DND-41 (cell line): Measurements from ENCODE around the gene VPS37C.

Source experiments
- ATAC-seq: fragments of 200-7000 bp; cut with Tn5 transposase; 3 replicates; pipeline ENCODE4 v1.9.1; 2021; ENCODE audit warnings: low read depth; ENCODE audit not compliant: insufficient read depth
- DNase-seq: peaks from one replicate; pipeline ENCODE4 v3.0.0-alpha.2; 2020
- H2AFZ ChIP-seq: 2 replicates; pipeline ENCODE4 v1.6.0; 2012; ENCODE audit warnings: low read depth, low read length
- H3K27ac ChIP-seq: 2 replicates; pipeline ENCODE4 v1.5.1; 2012; ENCODE audit warnings: low read length, inconsistent platforms
- H3K27me3 ChIP-seq: fragments of 200-600 bp; sonication (generic); 2 replicates; pipeline ENCODE4 v1.6.0; 2012; ENCODE audit warnings: low read length, mild to moderate bottlenecking, inconsistent platforms; ENCODE audit not compliant: insufficient read depth, poor library complexity
- H3K36me3 ChIP-seq: 2 replicates; pipeline ENCODE4 v1.5.1; 2012; ENCODE audit warnings: low read length, inconsistent platforms; ENCODE audit not compliant: insufficient read depth
- H3K4me1 ChIP-seq: 2 replicates; pipeline ENCODE4 v1.5.1; 2012; ENCODE audit warnings: mild to moderate bottlenecking, low read length; ENCODE audit not compliant: insufficient read depth
- H3K4me2 ChIP-seq: 2 replicates; pipeline ENCODE4 v1.6.0; 2012; ENCODE audit warnings: mild to moderate bottlenecking, moderate library complexity, low read length, inconsistent platforms; ENCODE audit not compliant: insufficient read depth
- H3K4me3 ChIP-seq, 2 experiments: fragments of 200-600 bp in 1 of 2; shearing (Covaris generic) in 1 of 2; 2 replicates each; pipeline ENCODE4 v1.5.1; 2012 to 2016; ENCODE audit warnings: inconsistent platforms in 2 of 2, low read length in 2 of 2, mild to moderate bottlenecking in 2 of 2, low read depth in 1 of 2, moderate library complexity in 1 of 2
- H3K79me2 ChIP-seq: 2 replicates; pipeline ENCODE4 v1.6.0; 2012; ENCODE audit warnings: low read length, inconsistent platforms; ENCODE audit not compliant: insufficient read depth
- H3K9ac ChIP-seq: 2 replicates; pipeline ENCODE4 v1.6.0; 2012; ENCODE audit warnings: low read depth, mild to moderate bottlenecking, inconsistent platforms, low read length, moderate library complexity
- H3K9me3 ChIP-seq: 2 replicates; pipeline ENCODE4 v1.5.1; 2012; ENCODE audit warnings: low read length, moderate library complexity, mild to moderate bottlenecking, inconsistent platforms; ENCODE audit not compliant: insufficient read depth, severe bottlenecking
- H4K20me1 ChIP-seq: 2 replicates; pipeline ENCODE4 v1.6.0; 2012; ENCODE audit warnings: low read length; ENCODE audit not compliant: insufficient read depth
- EZH2 ChIP-seq: IDR thresholded peaks from 3 replicates; pipeline ENCODE4 v1.6.1; 2012; ENCODE audit warnings: borderline replicate concordance, low read depth, mild to moderate bottlenecking, moderate library complexity, low read length, inconsistent platforms; ENCODE audit not compliant: severe bottlenecking
- TF ChIP-seq, protein P1 (sequence below): IDR thresholded peaks from 2 replicates; pipeline ENCODE4 v1.5.1; 2012; ENCODE audit warnings: borderline replicate concordance, low read length, moderate library complexity, mild to moderate bottlenecking; ENCODE audit not compliant: poor library complexity, severe bottlenecking; ENCODE audit errors: extremely low read depth

The VPS37C gene

DNA sequence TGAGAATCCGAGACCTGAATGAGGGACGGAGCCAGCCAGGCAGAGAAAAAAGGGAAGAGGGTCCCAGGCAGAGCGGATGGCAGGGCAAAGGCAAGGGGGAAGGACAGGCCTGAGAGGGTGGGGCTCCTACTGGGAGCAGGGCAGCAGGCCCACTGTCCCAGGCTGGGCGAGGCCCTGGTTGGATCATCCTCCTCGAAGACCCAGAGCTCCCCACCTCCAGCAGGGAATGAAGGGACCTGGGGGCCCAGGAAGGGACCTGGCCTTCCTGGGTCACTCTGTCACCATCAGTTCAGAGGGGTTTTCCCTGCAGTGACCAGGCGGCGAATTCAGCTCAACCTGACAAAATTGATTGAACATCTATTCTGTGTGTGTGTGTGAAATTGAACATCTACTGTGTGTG is 54.9 kb downstream of the VPS37C start:
- H3K27me3 ChIP-seq: no peaks in the 10 kb centered on the region
- no peaks in the 10 kb centered on the region for H3K9me3 ChIP-seq
- no peaks in the 10 kb centered on the region for H4K20me1 ChIP-seq
- no peak overlapping the region for H3K4me2 ChIP-seq
- no peak for DNase-seq
- no peak overlapping the region for H2AFZ ChIP-seq
- no peak overlapping the region for H3K27ac ChIP-seq
- H3K4me3 ChIP-seq: no peak overlapping the region
- no peak for TF ChIP-seq EZH2
- TF ChIP-seq, protein P1, sequence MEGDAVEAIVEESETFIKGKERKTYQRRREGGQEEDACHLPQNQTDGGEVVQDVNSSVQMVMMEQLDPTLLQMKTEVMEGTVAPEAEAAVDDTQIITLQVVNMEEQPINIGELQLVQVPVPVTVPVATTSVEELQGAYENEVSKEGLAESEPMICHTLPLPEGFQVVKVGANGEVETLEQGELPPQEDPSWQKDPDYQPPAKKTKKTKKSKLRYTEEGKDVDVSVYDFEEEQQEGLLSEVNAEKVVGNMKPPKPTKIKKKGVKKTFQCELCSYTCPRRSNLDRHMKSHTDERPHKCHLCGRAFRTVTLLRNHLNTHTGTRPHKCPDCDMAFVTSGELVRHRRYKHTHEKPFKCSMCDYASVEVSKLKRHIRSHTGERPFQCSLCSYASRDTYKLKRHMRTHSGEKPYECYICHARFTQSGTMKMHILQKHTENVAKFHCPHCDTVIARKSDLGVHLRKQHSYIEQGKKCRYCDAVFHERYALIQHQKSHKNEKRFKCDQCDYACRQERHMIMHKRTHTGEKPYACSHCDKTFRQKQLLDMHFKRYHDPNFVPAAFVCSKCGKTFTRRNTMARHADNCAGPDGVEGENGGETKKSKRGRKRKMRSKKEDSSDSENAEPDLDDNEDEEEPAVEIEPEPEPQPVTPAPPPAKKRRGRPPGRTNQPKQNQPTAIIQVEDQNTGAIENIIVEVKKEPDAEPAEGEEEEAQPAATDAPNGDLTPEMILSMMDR: no peak
- H3K79me2 ChIP-seq: no peaks in the 10 kb centered on the region
- no peaks in the 10 kb centered on the region for H3K4me1 ChIP-seq
- H3K36me3 ChIP-seq: no peaks in the 10 kb centered on the region
- ATAC-seq: no peak
- H3K9ac ChIP-seq: no peak overlapping the region

DNA sequence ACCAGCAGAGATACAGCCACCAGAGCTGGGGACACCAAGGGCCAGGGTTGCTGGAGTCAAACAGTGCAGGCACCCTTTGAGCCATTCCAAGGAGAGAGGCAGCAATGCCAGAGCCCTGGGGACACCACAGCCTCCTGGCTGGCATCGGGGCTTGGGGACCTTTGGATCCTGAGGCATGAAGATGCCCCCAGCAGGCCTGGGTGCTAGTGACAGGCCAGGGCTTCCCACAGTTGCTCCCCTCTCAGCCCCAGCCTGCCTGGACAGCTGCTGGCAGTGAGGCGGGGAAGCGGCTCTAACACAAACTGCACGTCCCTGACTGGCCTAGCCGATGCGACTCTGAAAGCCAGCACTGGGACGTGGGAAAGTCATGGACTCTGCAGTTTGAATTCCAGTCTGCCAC is 56.3 kb downstream of the VPS37C start:
- H3K27ac ChIP-seq: no peak overlapping the region

DNA sequence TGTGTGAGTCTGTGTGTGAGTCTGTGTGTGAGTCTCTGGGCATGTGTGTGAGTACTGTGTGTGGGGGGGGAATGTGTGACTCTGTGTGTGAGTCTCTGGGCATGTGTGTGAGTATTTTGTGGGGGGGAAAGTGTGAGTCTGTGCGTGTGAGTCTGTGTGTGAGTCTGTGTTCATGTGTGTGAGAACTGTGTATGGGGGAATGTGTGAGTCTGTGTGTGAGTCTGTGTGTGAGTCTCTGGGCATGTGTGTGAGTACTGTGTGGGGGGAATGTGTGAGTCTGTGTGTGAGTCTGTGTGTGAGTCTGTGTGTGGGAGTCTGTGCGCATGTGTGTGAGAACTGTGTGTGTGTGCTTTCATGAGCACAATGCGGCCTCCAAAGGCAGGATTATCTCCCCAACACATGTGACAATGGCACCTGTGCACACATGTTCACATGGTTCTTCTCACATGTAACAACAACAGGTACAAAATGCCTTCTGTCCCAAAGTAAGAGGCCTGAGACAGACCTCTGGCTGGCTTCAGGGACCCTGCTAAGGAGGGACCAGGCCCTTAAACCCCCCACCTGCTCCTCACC is 57.3 kb downstream of the VPS37C start:
- H3K4me3 ChIP-seq: no peak overlapping the region
- ATAC-seq (no peak), DNase-seq (no peak)
- H3K27me3 ChIP-seq: no peaks in the 10 kb centered on the region
- H3K4me1 ChIP-seq: no peaks in the 10 kb centered on the region
- H3K4me2 ChIP-seq: no peak overlapping the region
- H2AFZ ChIP-seq: no peak overlapping the region
- peaks cover 10% of the 10 kb centered on the region for H3K9me3 ChIP-seq
- no peak overlapping the region for H3K27ac ChIP-seq
- no peak overlapping the region for H3K9ac ChIP-seq
- no peak for TF ChIP-seq EZH2
- TF ChIP-seq, protein P1: no peak
- H4K20me1 ChIP-seq: no peaks in the 10 kb centered on the region
- no peaks in the 10 kb centered on the region for H3K36me3 ChIP-seq
- H3K79me2 ChIP-seq: no peaks in the 10 kb centered on the region

More for the DNA sequence above, 56.3 kb downstream of the VPS37C start:
- no peak overlapping the region for H2AFZ ChIP-seq
- TF ChIP-seq, protein P1: no peak
- no peak for TF ChIP-seq EZH2
- no peak for DNase-seq
- H3K79me2 ChIP-seq: no peaks in the 10 kb centered on the region
- no peaks in the 10 kb centered on the region for H3K27me3 ChIP-seq
- H3K36me3 ChIP-seq: no peaks in the 10 kb centered on the region
- no peaks in the 10 kb centered on the region for H4K20me1 ChIP-seq
- no peaks in the 10 kb centered on the region for H3K4me1 ChIP-seq
- H3K9me3 ChIP-seq: peaks cover 5% of the 10 kb centered on the region
- no peak overlapping the region for H3K4me2 ChIP-seq
- no peak for ATAC-seq
- no peak overlapping the region for H3K4me3 ChIP-seq
- H3K9ac ChIP-seq: no peak overlapping the region
